ENCODE results near the gene SYNPR.

Gene SYNPR

GRCh38 chr3:63430875-63431274 is 152.8 kb downstream of the SYNPR start:
- TF ChIP-seq, protein P1, sequence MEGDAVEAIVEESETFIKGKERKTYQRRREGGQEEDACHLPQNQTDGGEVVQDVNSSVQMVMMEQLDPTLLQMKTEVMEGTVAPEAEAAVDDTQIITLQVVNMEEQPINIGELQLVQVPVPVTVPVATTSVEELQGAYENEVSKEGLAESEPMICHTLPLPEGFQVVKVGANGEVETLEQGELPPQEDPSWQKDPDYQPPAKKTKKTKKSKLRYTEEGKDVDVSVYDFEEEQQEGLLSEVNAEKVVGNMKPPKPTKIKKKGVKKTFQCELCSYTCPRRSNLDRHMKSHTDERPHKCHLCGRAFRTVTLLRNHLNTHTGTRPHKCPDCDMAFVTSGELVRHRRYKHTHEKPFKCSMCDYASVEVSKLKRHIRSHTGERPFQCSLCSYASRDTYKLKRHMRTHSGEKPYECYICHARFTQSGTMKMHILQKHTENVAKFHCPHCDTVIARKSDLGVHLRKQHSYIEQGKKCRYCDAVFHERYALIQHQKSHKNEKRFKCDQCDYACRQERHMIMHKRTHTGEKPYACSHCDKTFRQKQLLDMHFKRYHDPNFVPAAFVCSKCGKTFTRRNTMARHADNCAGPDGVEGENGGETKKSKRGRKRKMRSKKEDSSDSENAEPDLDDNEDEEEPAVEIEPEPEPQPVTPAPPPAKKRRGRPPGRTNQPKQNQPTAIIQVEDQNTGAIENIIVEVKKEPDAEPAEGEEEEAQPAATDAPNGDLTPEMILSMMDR (IDR thresholded peaks at IDR 0.05; ENCODE audit: extremely low read depth, missing control alignments) = no peak
- DNase-seq (ENCODE audit: low spot score) = no peak

DNA sequence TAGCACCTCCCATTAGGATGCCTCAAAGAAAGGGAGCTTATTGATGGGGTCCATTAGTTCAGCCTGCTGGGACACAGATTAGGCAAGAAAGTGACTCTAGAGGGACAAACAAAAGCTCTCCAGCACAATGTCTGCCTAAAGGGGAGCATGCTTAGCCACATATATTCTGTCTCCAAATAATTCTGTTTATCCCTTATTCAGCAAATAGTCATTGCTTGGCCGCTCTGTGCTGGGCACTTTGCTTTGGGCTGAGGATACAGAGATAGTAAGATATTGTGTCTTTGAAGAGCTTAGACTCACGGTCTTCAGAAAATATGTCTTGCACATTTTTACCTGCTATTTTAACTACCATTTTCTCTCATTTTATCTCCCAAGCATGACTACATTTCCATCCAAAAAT is 159.8 kb downstream of the SYNPR start:
- no peak for DNase-seq (ENCODE audit: low spot score)
- TF ChIP-seq, protein P1 (IDR thresholded peaks at IDR 0.05; ENCODE audit: extremely low read depth, missing control alignments) = no peak

DNA sequence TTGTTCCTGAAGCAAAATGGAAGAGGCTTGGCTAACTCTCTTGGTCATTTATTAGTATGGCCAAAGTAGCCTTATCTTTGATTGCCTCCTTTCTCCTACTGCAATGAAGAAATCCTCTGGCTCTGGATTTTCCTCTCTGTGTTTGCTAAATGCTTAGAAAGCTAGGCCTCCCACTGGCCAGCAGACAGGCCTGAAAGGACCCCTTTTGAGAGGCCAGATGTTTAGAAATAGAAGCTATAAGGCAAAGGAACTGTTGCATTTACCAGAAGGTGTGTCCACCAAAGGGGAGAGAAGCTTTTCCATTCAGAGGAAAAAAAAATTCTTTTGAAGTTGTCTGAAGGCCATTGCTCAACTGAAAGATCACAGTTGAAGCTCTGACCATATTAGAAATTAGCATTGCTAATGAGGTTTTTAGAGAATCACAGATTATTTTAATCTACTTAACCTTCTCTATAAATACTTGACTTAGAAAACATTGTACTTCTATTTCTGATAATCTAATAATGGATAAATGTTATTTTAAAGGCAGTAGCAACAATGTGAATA is 160.8 kb downstream of the SYNPR start:
- DNase-seq (ENCODE audit: low spot score) = no peak
- TF ChIP-seq, protein P1 (IDR thresholded peaks at IDR 0.05; ENCODE audit: extremely low read depth, missing control alignments) = no peak

- TF ChIP-seq, protein P1 (IDR thresholded peaks at IDR 0.05; ENCODE audit: extremely low read depth, missing control alignments) = no peak
- DNase-seq (ENCODE audit: low spot score) = no peak
Measured at GRCh38 chr3:63441262-63441661, 163.2 kb downstream of the SYNPR start.

- DNase-seq (ENCODE audit: low spot score) = no peak
Measured at GRCh38 chr3:63442918-63443317, 164.8 kb downstream of the SYNPR start.

DNA sequence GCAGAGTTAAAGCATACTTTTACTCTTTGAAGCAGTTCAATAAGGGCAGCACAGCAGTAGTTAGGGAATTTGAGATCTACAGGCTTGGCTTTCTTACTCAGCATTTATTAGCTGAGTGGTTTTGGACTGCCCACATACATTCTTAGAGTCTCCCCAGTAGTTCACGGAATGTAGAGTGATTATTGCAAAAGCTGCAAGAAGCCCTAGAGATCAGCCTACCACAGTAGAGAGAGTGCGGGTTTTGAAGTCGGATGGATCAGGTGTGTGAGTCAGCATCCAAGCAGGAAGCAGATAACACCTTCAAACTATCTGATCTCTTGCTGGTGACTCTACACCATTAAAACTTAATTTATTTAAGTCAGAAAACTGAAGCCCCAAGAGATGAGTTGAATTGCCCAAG is 171.9 kb downstream of the SYNPR start:
- TF ChIP-seq, protein P1 (IDR thresholded peaks at IDR 0.05; ENCODE audit: extremely low read depth, missing control alignments) = no peak
- DNase-seq (ENCODE audit: low spot score) = no peak

More at GRCh38 chr3:63442918-63443317, 164.8 kb downstream of the SYNPR start:
- TF ChIP-seq, protein P1 (IDR thresholded peaks at IDR 0.05; ENCODE audit: extremely low read depth, missing control alignments) = no peak

DNA sequence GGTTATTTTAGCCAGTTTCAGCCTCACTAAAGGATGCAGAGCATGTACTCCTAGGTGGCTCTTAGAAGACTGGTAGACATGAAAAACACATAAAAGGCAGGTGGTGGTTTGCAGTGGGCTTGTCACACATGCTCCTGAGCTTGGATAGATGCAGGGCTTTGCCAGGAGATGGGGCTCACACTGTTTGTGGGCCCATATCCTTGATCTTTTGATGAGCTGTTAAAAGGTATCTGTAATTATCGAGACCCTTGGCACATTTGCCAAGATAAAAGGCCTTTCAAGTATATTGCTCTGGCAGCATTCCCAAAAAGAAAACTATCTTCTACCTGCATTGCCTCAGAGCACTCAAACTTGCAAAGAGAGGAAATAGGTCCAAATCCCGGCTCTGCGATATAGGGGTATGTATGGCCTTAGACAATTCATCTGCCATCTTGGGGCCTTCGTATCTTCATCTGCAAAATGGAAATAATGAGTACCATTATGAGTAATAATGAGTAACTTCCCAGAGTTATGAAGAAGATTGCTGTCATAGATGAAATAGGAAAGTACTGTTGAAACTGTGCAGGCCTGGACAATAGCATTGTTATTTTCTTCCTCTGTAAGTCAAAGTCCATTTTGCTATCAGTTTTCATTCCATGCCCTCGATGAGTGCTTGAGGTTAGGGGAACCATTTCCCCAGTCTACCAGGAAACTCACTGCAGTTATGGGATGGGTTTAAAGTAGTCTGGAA is 172.7 kb downstream of the SYNPR start:
- DNase-seq (ENCODE audit: low spot score) = no peak

More for the DNA sequence above, 172.7 kb downstream of the SYNPR start:
- TF ChIP-seq, protein P1 (IDR thresholded peaks at IDR 0.05; ENCODE audit: extremely low read depth, missing control alignments) = no peak

Data from GM20000 (cell line).